HG02610 (cell line): ENCODE measurements around the gene PPCDC.

Experiments
- ATAC-seq: cut with Tn5 transposase; IDR thresholded peaks from one replicate; pipeline ENCODE4 v1.9.1; 2021; ENCODE audit warnings: mild to moderate bottlenecking, moderate library complexity; ENCODE audit not compliant: unreplicated experiment

The PPCDC gene

GRCh38 chr15:75008629-75009326, 14.6 kb upstream of the PPCDC start:
- ATAC-seq, result peak; percentile 73

- ATAC-seq, result no peak
These were observed 7.0 kb upstream of the PPCDC start for GRCh38 chr15:75016431-75016830.

- no peak for ATAC-seq
These were observed 3.5 kb upstream of the PPCDC start for GRCh38 chr15:75019916-75020315.

GRCh38 chr15:75021341-75021740, 2.0 kb upstream of the PPCDC start:
- ATAC-seq, result no peak

GRCh38 chr15:75022783-75023180, 608 bp upstream of the PPCDC start:
- no peak for ATAC-seq

GRCh38 chr15:75023872-75024636, 664 bp downstream of the PPCDC start:
- no peak for ATAC-seq

- no peak for ATAC-seq
These were observed 1.7 kb downstream of the PPCDC start for GRCh38 chr15:75025107-75025506.

GRCh38 chr15:75025548-75026260, 2.3 kb downstream of the PPCDC start:
- no peak for ATAC-seq

GRCh38 chr15:75027551-75027950, 4.2 kb downstream of the PPCDC start:
- ATAC-seq, result no peak

GRCh38 chr15:75028991-75029377, 5.6 kb downstream of the PPCDC start:
- no peak for ATAC-seq

GRCh38 chr15:75029378-75030022, 6.1 kb downstream of the PPCDC start:
- ATAC-seq, result peak; percentile 45

GRCh38 chr15:75030023-75030413, 6.6 kb downstream of the PPCDC start:
- no peak for ATAC-seq

- ATAC-seq, result no peak
These were observed 7.0 kb downstream of the PPCDC start for GRCh38 chr15:75030424-75030823.

- ATAC-seq, result no peak
These were observed 8.5 kb downstream of the PPCDC start for GRCh38 chr15:75031848-75032247.

- ATAC-seq, result no peak
These were observed 9.0 kb downstream of the PPCDC start for GRCh38 chr15:75032395-75032794.

- ATAC-seq, result no peak
These were observed 10.4 kb downstream of the PPCDC start for GRCh38 chr15:75033809-75034208.

- no peak for ATAC-seq
These were observed 11.2 kb downstream of the PPCDC start for GRCh38 chr15:75034615-75035014.

GRCh38 chr15:75036212-75036616, 12.8 kb downstream of the PPCDC start:
- ATAC-seq, result no peak

GRCh38 chr15:75037685-75038084, 14.3 kb downstream of the PPCDC start:
- no peak for ATAC-seq

GRCh38 chr15:75038231-75038630, 14.8 kb downstream of the PPCDC start:
- ATAC-seq, result no peak

GRCh38 chr15:75042730-75043508, 19.5 kb downstream of the PPCDC start:
- peak; percentile 72 for ATAC-seq
